Iris pigment epithelial cell (primary cell): ENCODE results near the gene DOCK6.
A peak's percentile ranks its signal among the peaks of the same experiment; 100 is the strongest.

ENCODE experiments used
- DNase-seq: peaks from one replicate; pipeline ENCODE4 v3.0.0-alpha.2; 2011; ENCODE audit warnings: low read depth

DOCK6 gene

GRCh38 chr19:11261971-11262839 lies at the start of gene DOCK6:
DOCK6 (minus strand) TSS chr19:11262524; CDS start chr19:11262440, 84 bp downstream.
- no peak for DNase-seq

GRCh38 chr19:11306337-11306736 lies 44.0 kb upstream of the DOCK6 start:
- no peak for DNase-seq

- DNase-seq: no peak
Observed at GRCh38 chr19:11304936-11305335, 42.6 kb upstream of the DOCK6 start.

- no peak for DNase-seq
Observed at GRCh38 chr19:11300811-11301120, 38.4 kb upstream of the DOCK6 start.

GRCh38 chr19:11299946-11300810 lies 37.9 kb upstream of the DOCK6 start:
- DNase-seq: no peak

GRCh38 chr19:11296264-11296663 lies 33.9 kb upstream of the DOCK6 start:
- peak; percentile 21 for DNase-seq

GRCh38 chr19:11295665-11296245 lies 33.4 kb upstream of the DOCK6 start, which contains the start of gene TSPAN16:
TSPAN16 (plus strand) TSS chr19:11296160; CDS start chr19:11296298, 138 bp downstream.
- DNase-seq: no peak

GRCh38 chr19:11295180-11295579 lies 32.9 kb upstream of the DOCK6 start:
- no peak for DNase-seq

- DNase-seq: peak; percentile 86
Observed at GRCh38 chr19:11293433-11294389, 31.4 kb upstream of the DOCK6 start.

- no peak for DNase-seq
Observed at GRCh38 chr19:11291991-11292390, 29.7 kb upstream of the DOCK6 start.

GRCh38 chr19:11291415-11291814 lies 29.1 kb upstream of the DOCK6 start:
- no peak for DNase-seq

GRCh38 chr19:11290256-11290655 lies 27.9 kb upstream of the DOCK6 start:
- DNase-seq: no peak

- peak; percentile 46 for DNase-seq
Observed at GRCh38 chr19:11288349-11288748, 26.0 kb upstream of the DOCK6 start.

- DNase-seq: peak; percentile 23
Observed at GRCh38 chr19:11286312-11286974, 24.1 kb upstream of the DOCK6 start.

- no peak for DNase-seq
Observed at GRCh38 chr19:11284515-11284914, 22.2 kb upstream of the DOCK6 start.

- DNase-seq: no peak
Observed at GRCh38 chr19:11281356-11282049, 19.2 kb upstream of the DOCK6 start.

- DNase-seq: no peak
Observed at GRCh38 chr19:11279505-11280236, 17.3 kb upstream of the DOCK6 start.

GRCh38 chr19:11278670-11279069 lies 16.3 kb upstream of the DOCK6 start:
- no peak for DNase-seq

GRCh38 chr19:11274533-11275086 lies 12.3 kb upstream of the DOCK6 start:
- no peak for DNase-seq
